ENCODE data around the gene ERN1.
"Not testable (repeated sequence)": the region's sequence is repeated elsewhere in the genome, so short reads cannot be mapped to it uniquely, and the experiment has no call there.

DNA sequence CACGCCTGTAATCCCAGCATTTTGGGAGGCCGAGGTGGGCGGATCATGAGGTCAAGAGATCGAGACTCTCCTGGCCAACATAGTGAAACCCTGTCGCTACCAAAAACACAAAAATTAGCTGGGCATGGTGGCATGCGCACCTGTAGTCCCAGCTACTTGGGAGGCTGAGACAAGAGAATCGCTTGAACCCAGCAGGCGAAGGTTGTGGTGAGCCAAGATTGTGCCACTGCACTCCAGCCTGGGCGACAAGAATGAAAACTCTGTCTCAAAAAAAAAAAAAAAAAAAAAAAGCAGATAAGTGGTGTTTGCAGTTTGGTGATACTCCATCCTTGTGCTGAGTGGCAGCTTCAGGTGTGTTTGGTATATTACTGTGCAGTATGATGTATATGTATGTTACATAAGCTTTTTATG, 110.4 kb downstream of the ERN1 start:
- TF ChIP-seq, protein P1, sequence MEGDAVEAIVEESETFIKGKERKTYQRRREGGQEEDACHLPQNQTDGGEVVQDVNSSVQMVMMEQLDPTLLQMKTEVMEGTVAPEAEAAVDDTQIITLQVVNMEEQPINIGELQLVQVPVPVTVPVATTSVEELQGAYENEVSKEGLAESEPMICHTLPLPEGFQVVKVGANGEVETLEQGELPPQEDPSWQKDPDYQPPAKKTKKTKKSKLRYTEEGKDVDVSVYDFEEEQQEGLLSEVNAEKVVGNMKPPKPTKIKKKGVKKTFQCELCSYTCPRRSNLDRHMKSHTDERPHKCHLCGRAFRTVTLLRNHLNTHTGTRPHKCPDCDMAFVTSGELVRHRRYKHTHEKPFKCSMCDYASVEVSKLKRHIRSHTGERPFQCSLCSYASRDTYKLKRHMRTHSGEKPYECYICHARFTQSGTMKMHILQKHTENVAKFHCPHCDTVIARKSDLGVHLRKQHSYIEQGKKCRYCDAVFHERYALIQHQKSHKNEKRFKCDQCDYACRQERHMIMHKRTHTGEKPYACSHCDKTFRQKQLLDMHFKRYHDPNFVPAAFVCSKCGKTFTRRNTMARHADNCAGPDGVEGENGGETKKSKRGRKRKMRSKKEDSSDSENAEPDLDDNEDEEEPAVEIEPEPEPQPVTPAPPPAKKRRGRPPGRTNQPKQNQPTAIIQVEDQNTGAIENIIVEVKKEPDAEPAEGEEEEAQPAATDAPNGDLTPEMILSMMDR (conservative IDR thresholded peaks at IDR 0.05), result not testable (repeated sequence)
- not testable (repeated sequence) for TF ChIP-seq ZFX (IDR thresholded peaks at IDR 0.05)
